Keratinocyte (primary cell): ENCODE measurements around the gene DPF3. TPM values are rescaled to one million over a fixed set of nuclear protein-coding genes. Genes with fewer than 3 reads are reported as not detected.

ENCODE experiments used
- DNase-seq: peaks from one replicate; pipeline ENCODE4 v3.0.0-alpha.2; 2011; ENCODE audit warnings: low read depth, missing footprints, low spot score
- FAIRE-seq: peaks from 2 replicates; lab custom pipeline; 2011; peaks lifted over from hg19 to GRCh38; lab: Jason Lieb, UNC
- H2AFZ ChIP-seq: 2 replicates; pipeline ENCODE4 v1.6.0; 2012; ENCODE audit warnings: low read length, control low read depth, inconsistent platforms; ENCODE audit not compliant: control insufficient read depth
- H3K27ac ChIP-seq: 2 replicates; pipeline ENCODE4 v1.5.1; 2011; ENCODE audit warnings: low read length; ENCODE audit not compliant: control insufficient read depth, insufficient read depth
- H3K27me3 ChIP-seq: 3 replicates; pipeline ENCODE4 v1.6.0; 2011; ENCODE audit warnings: low read length; ENCODE audit not compliant: control insufficient read depth, insufficient read depth; ENCODE audit errors: extremely low read depth
- H3K36me3 ChIP-seq, 2 experiments: 2 replicates in 1 of 2; 3 replicates in 1 of 2; pipeline ENCODE4 v1.5.1; 2011; ENCODE audit warnings: low read length in 2 of 2, mild to moderate bottlenecking in 1 of 2; ENCODE audit not compliant: control insufficient read depth in 2 of 2, insufficient read depth in 2 of 2; ENCODE audit errors: extremely low read depth in 1 of 2
- H3K4me1 ChIP-seq: 3 replicates; pipeline ENCODE4 v1.5.1; 2011; ENCODE audit warnings: low read length; ENCODE audit not compliant: control insufficient read depth, insufficient read depth; ENCODE audit errors: extremely low read depth
- H3K4me2 ChIP-seq: 3 replicates; pipeline ENCODE4 v1.6.0; 2011; ENCODE audit warnings: low read depth, low read length; ENCODE audit not compliant: control insufficient read depth, insufficient read depth; ENCODE audit errors: extremely low read depth
- H3K4me3 ChIP-seq, 3 experiments: fragments of 200-600 bp in 1 of 3; sonication (generic) in 1 of 3; 2 replicates in 2 of 3; 3 replicates in 1 of 3; pipeline ENCODE4 v1.5.1; 2011 to 2016; ENCODE audit warnings: low read length in 3 of 3, mild to moderate bottlenecking in 3 of 3, control low read depth in 2 of 3, inconsistent platforms in 1 of 3, low read depth in 1 of 3, mixed read lengths in 1 of 3, mixed run types in 1 of 3, moderate library complexity in 1 of 3; ENCODE audit not compliant: control insufficient read depth in 2 of 3, insufficient read depth in 2 of 3; ENCODE audit errors: extremely low read depth in 1 of 3
- H3K79me2 ChIP-seq: 2 replicates; pipeline ENCODE4 v1.6.0; 2012; ENCODE audit warnings: low read length; ENCODE audit not compliant: control insufficient read depth, insufficient read depth
- H3K9ac ChIP-seq: 3 replicates; pipeline ENCODE4 v1.6.0; 2011; ENCODE audit warnings: low read length; ENCODE audit not compliant: control insufficient read depth, insufficient read depth; ENCODE audit errors: extremely low read depth
- H3K9me1 ChIP-seq: 3 replicates; pipeline ENCODE4 v1.6.0; 2011; ENCODE audit warnings: low read length; ENCODE audit not compliant: control insufficient read depth, insufficient read depth; ENCODE audit errors: extremely low read depth
- H3K9me3 ChIP-seq: 2 replicates; pipeline ENCODE4 v1.5.1; 2012; ENCODE audit warnings: low read depth, low read length; ENCODE audit not compliant: control insufficient read depth
- H4K20me1 ChIP-seq: 3 replicates; pipeline ENCODE4 v1.6.0; 2011; ENCODE audit warnings: low read length; ENCODE audit not compliant: control insufficient read depth, insufficient read depth; ENCODE audit errors: extremely low read depth
- EZH2 ChIP-seq: IDR thresholded peaks from one replicate; pipeline ENCODE4 v1.6.1; 2012; ENCODE audit warnings: inconsistent platforms, mild to moderate bottlenecking, low read length, moderate library complexity
- dilution Hi-C: fragments of 300-500 bp; cut with MboI; formaldehyde crosslinking; loops from one replicate; pipeline ENCODE4 v1.7.0; 2020; ENCODE audit warnings: low sequenced_read_pairs; ENCODE audit not compliant: extremely low pct_ligation_motif_present
- polyA plus RNA-seq, 5 experiments: library from polyadenylated mRNA; depleted of rRNA in 3 of 5; stranded (reverse) in 3 of 5; stranded (forward) in 1 of 5; unstranded in 1 of 5; fragments of >200 nt; gene quantifications; 1 replicate in 1 of 5; 2 replicates in 3 of 5; 3 replicates in 1 of 5; pipeline versions ENCODE4 v1.2.1 to v1.2.3, GENCODE V29; 2011 to 2012; ENCODE audit warnings: missing spikeins in 2 of 5, low read depth in 1 of 5, low replicate concordance in 1 of 5
- TF ChIP-seq, protein P1 (sequence below), 3 experiments: IDR thresholded peaks in 1 of 3; conservative IDR thresholded peaks in 1 of 3; optimal IDR thresholded peaks in 1 of 3; 2 replicates in 2 of 3; 3 replicates in 1 of 3; pipeline versions ENCODE3 to v1.5.1; 2011; ENCODE audit warnings: low read length in 3 of 3, mild to moderate bottlenecking in 3 of 3, moderate library complexity in 2 of 3, control low read depth in 1 of 3, inconsistent platforms in 1 of 3; ENCODE audit not compliant: insufficient read depth in 2 of 3; ENCODE audit errors: extremely low read depth in 1 of 3

The DPF3 gene
- polyA plus RNA-seq, 1 donor (not counting 4 experiments of a cell fraction or from before 2014, with no cell fraction given): 1.1 TPM

- Histone ChIP-seq H3K4me3 (no peak overlapping the region), H3K9ac (no peak overlapping the region), H3K9me1 (no peaks in the 10 kb centered on the region), H3K27ac (no peak overlapping the region), H3K79me2 (no peaks in the 10 kb centered on the region), H3K9me3 (no peaks in the 10 kb centered on the region), H3K4me2 (no peak overlapping the region), H2AFZ (no peak overlapping the region), H3K4me1 (no peaks in the 10 kb centered on the region), H3K36me3 (no peaks in the 10 kb centered on the region), H3K27me3 (no peaks in the 10 kb centered on the region), H4K20me1 (no peaks in the 10 kb centered on the region)
- dilution Hi-C loops: no loop called here
- DNase-seq: no peak
- no peak for TF ChIP-seq EZH2
- TF ChIP-seq, protein P1, sequence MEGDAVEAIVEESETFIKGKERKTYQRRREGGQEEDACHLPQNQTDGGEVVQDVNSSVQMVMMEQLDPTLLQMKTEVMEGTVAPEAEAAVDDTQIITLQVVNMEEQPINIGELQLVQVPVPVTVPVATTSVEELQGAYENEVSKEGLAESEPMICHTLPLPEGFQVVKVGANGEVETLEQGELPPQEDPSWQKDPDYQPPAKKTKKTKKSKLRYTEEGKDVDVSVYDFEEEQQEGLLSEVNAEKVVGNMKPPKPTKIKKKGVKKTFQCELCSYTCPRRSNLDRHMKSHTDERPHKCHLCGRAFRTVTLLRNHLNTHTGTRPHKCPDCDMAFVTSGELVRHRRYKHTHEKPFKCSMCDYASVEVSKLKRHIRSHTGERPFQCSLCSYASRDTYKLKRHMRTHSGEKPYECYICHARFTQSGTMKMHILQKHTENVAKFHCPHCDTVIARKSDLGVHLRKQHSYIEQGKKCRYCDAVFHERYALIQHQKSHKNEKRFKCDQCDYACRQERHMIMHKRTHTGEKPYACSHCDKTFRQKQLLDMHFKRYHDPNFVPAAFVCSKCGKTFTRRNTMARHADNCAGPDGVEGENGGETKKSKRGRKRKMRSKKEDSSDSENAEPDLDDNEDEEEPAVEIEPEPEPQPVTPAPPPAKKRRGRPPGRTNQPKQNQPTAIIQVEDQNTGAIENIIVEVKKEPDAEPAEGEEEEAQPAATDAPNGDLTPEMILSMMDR (optimal IDR thresholded peaks at IDR 0.05 in 1 of 3, IDR thresholded peaks at IDR 0.05 in 1 of 3, conservative IDR thresholded peaks at IDR 0.05 in 1 of 3; ENCODE audit: extremely low read depth in 1 of 3, insufficient read depth in 2 of 3, low read length in 3 of 3): no peak
- FAIRE-seq: no peak
Observed at GRCh38 chr14:72864712-72865365, 29.1 kb downstream of the DPF3 start.

DNA sequence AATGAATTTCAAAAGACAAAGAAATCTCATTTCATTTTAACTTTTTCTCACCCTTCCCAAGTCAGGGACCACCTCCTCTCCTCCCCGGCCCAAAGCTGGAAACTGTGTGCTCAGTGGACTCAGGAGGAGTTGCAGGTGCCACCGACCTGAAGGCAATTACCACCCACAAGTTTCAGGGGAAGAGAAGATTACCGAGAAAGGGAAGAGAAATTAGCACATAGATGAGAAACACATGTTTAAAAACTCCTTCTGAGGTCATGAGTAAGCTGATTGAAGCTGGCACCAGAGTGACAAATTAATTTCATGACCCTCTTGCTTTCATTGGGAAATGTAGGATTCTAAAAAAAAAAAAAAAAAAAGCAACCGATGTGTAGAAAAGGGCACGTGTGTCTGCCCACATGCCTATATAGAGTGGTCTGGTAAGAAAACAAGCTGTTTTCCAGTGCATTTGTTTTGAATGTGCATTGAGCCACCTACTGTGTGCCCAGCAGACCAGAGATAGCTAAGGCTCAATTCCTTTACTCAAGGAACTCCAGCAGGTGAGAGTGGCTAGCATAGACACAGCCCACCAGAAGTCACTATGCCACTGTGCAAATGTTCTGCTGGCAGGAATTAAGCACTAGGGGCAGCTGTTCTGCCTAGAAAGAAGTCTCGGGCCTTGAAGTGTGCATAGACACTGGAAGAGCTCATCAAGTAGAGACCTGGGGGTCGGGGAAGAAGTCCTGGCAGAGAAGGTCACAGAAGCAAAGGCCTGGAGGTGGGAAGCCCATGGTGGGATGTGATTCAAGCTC lies 30.5 kb downstream of the DPF3 start:
- Histone ChIP-seq H2AFZ (no peak overlapping the region), H3K4me3 (no peak overlapping the region), H3K27me3 (no peaks in the 10 kb centered on the region), H4K20me1 (no peaks in the 10 kb centered on the region), H3K9me1 (no peaks in the 10 kb centered on the region), H3K36me3 (no peaks in the 10 kb centered on the region), H3K27ac (no peak overlapping the region), H3K9me3 (no peaks in the 10 kb centered on the region), H3K79me2 (no peaks in the 10 kb centered on the region), H3K9ac (no peak overlapping the region), H3K4me1 (no peaks in the 10 kb centered on the region), H3K4me2 (no peak overlapping the region)
- TF ChIP-seq, protein P1 (optimal IDR thresholded peaks at IDR 0.05 in 1 of 3, IDR thresholded peaks at IDR 0.05 in 1 of 3, conservative IDR thresholded peaks at IDR 0.05 in 1 of 3; ENCODE audit: extremely low read depth in 1 of 3, insufficient read depth in 2 of 3, low read length in 3 of 3): no peak
- no peak for TF ChIP-seq EZH2
- dilution Hi-C loops: no loop called here
- FAIRE-seq: no peak
- DNase-seq: no peak
